ENCODE measurements around the gene LRRN2.

The LRRN2 gene

DNA sequence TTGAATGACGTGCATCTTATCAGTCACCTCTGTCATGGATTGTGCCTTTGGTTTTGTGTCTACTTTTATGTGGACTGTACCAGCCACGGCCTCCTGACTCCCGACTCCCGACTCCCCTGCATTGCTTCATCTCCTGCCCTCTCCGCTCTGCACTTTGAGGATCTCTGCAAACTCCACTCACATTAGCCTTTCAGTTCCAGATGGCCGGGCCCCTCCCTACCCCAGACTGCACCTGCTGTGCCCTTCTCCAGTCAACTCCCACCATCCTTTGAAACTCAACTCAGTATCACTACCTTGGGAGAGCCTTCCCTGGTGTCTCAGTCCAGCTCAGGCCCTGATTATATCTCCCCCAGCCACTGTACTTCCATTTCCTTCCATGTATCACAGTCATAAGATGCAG, 97.9 kb downstream of the LRRN2 start:
- no peak overlapping the region for H3K27ac ChIP-seq (ENCODE audit: low read depth, low read length, poor library complexity, severe bottlenecking)
- TF ChIP-seq EZH2 (IDR thresholded peaks at IDR 0.05; ENCODE audit: borderline replicate concordance, low read length) = no peak
- TF ChIP-seq, protein P1, sequence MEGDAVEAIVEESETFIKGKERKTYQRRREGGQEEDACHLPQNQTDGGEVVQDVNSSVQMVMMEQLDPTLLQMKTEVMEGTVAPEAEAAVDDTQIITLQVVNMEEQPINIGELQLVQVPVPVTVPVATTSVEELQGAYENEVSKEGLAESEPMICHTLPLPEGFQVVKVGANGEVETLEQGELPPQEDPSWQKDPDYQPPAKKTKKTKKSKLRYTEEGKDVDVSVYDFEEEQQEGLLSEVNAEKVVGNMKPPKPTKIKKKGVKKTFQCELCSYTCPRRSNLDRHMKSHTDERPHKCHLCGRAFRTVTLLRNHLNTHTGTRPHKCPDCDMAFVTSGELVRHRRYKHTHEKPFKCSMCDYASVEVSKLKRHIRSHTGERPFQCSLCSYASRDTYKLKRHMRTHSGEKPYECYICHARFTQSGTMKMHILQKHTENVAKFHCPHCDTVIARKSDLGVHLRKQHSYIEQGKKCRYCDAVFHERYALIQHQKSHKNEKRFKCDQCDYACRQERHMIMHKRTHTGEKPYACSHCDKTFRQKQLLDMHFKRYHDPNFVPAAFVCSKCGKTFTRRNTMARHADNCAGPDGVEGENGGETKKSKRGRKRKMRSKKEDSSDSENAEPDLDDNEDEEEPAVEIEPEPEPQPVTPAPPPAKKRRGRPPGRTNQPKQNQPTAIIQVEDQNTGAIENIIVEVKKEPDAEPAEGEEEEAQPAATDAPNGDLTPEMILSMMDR (IDR thresholded peaks at IDR 0.05; ENCODE audit: low read length) = no peak
- H3K4me2 ChIP-seq (ENCODE audit: low read length) = no peak overlapping the region
- no peaks in the 10 kb centered on the region for H3K27me3 ChIP-seq (ENCODE audit: insufficient read depth, low read length)
- H3K4me1 ChIP-seq (ENCODE audit: insufficient read depth, low read length, severe bottlenecking) = peaks cover 27% of the 10 kb centered on the region
- H3F3A ChIP-seq (ENCODE audit: insufficient read depth, low read length) = no peaks in the 10 kb centered on the region
- no peak overlapping the region for H3K4me3 ChIP-seq (ENCODE audit: low read depth, low read length, poor library complexity, severe bottlenecking)
- H3K9me2 ChIP-seq (ENCODE audit: low read depth, low read length) = no peaks in the 10 kb centered on the region
- no peak overlapping the region for H3K9ac ChIP-seq (ENCODE audit: low read length)
- H4K20me1 ChIP-seq (ENCODE audit: insufficient read depth, low read length) = no peaks in the 10 kb centered on the region
- no peaks in the 10 kb centered on the region for H3K36me3 ChIP-seq (ENCODE audit: insufficient read depth, low read length)
- H3K79me2 ChIP-seq (ENCODE audit: insufficient read depth, low read length) = no peaks in the 10 kb centered on the region
- no peak overlapping the region for H2AFZ ChIP-seq (ENCODE audit: low read length)
- H3K9me3 ChIP-seq (ENCODE audit: low read length) = no peaks in the 10 kb centered on the region

DNA sequence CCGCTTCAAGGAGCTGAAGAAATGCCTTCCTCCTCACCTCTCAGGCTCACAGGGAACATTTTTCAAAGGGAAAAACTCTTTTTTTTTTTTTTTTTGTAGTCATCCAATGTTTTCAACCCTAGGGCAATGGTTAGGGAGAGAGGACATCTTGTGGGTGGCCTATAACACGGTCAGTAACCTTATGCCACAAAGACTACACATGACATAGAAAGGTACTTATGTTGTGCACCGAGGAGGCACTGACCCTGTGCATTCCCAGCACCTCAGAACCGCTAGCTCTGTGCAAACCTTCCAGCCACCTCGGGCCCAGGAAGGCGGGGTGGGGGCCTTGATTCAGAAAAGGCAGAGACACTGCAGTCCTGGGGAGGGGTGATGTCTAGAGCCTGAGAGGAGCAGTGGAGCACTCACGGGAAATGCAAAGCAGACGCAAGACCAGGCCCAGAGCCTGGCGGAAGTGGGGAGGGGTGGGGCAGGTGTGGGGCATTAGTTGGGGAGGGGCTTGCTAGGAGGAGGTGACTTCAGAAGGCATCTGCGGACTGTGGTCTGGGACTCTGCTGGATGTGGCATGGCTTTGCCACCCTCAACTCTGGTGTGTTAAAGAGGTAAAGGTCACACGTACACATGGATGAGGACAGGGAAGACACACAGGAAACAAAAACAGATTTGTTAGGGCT, 100.7 kb downstream of the LRRN2 start:
- Histone ChIP-seq H3K27me3 (ENCODE audit: insufficient read depth, low read length) (no peaks in the 10 kb centered on the region), H3K4me3 (ENCODE audit: low read depth, low read length, poor library complexity, severe bottlenecking) (peak overlapping the region; percentile 35), H3F3A (ENCODE audit: insufficient read depth, low read length) (no peaks in the 10 kb centered on the region; the same call in 1 of the 2 replicates), H3K9me3 (ENCODE audit: low read length) (no peaks in the 10 kb centered on the region), H4K20me1 (ENCODE audit: insufficient read depth, low read length) (no peaks in the 10 kb centered on the region), H2AFZ (ENCODE audit: low read length) (no peak overlapping the region), H3K9me2 (ENCODE audit: low read depth, low read length) (no peaks in the 10 kb centered on the region), H3K27ac (ENCODE audit: low read depth, low read length, poor library complexity, severe bottlenecking) (peak overlapping the region; percentile 64), H3K4me2 (ENCODE audit: low read length) (peak overlapping the region; percentile 66), H3K79me2 (ENCODE audit: insufficient read depth, low read length) (no peaks in the 10 kb centered on the region), H3K36me3 (ENCODE audit: insufficient read depth, low read length) (no peaks in the 10 kb centered on the region), H3K4me1 (ENCODE audit: insufficient read depth, low read length, severe bottlenecking) (peaks cover 27% of the 10 kb centered on the region), H3K9ac (ENCODE audit: low read length) (peak overlapping the region; percentile 38; the same call in 1 of the 2 replicates)
- TF ChIP-seq EZH2 (IDR thresholded peaks at IDR 0.05; ENCODE audit: borderline replicate concordance, low read length) = no peak
- TF ChIP-seq, protein P1 (IDR thresholded peaks at IDR 0.05; ENCODE audit: low read length) = no peak

GRCh38 chr1:204583909-204584632, 101.5 kb downstream of the LRRN2 start:
- H3K9ac ChIP-seq (ENCODE audit: low read length) = peak overlapping the region; percentile 38; the same call in 1 of the 2 replicates
- peaks cover 28% of the 10 kb centered on the region for H3K4me1 ChIP-seq (ENCODE audit: insufficient read depth, low read length, severe bottlenecking)
- H3K27me3 ChIP-seq (ENCODE audit: insufficient read depth, low read length) = no peaks in the 10 kb centered on the region
- H3K36me3 ChIP-seq (ENCODE audit: insufficient read depth, low read length) = no peaks in the 10 kb centered on the region
- no peaks in the 10 kb centered on the region for H3K9me2 ChIP-seq (ENCODE audit: low read depth, low read length)
- H4K20me1 ChIP-seq (ENCODE audit: insufficient read depth, low read length) = no peaks in the 10 kb centered on the region
- TF ChIP-seq, protein P1 (IDR thresholded peaks at IDR 0.05; ENCODE audit: low read length) = no peak
- no peak for TF ChIP-seq EZH2 (IDR thresholded peaks at IDR 0.05; ENCODE audit: borderline replicate concordance, low read length)
- peak overlapping the region; percentile 64 for H3K27ac ChIP-seq (ENCODE audit: low read depth, low read length, poor library complexity, severe bottlenecking)
- H3K4me3 ChIP-seq (ENCODE audit: low read depth, low read length, poor library complexity, severe bottlenecking) = peak overlapping the region; percentile 35
- H3K4me2 ChIP-seq (ENCODE audit: low read length) = peak overlapping the region; percentile 66
- no peaks in the 10 kb centered on the region for H3K79me2 ChIP-seq (ENCODE audit: insufficient read depth, low read length)
- H2AFZ ChIP-seq (ENCODE audit: low read length) = no peak overlapping the region
- H3K9me3 ChIP-seq (ENCODE audit: low read length) = no peaks in the 10 kb centered on the region
- H3F3A ChIP-seq (ENCODE audit: insufficient read depth, low read length) = no peaks in the 10 kb centered on the region; the same call in 1 of the 2 replicates
